GM12892 (cell line): ENCODE measurements around the gene SPTLC3.

Source experiments
- POLR2A ChIP-seq: IDR thresholded peaks from 2 replicates; pipeline ENCODE4 v1.6.1; 2011; ENCODE audit warnings: low read depth, low read length, control low read depth
- POLR2AphosphoS5 ChIP-seq: IDR thresholded peaks from 2 replicates; pipeline ENCODE4 v1.6.1; 2011; ENCODE audit warnings: low read depth, low read length, control low read depth

GRCh38 chr20:13142143-13142542 is 133.4 kb downstream of the SPTLC3 start:
- no peak for TF ChIP-seq POLR2A
- no peak for TF ChIP-seq POLR2AphosphoS5
